Activated CD8-positive, alpha-beta T cell treated with anti-CD3 and anti-CD28 coated beads, Interleukin-2, amount 10 ng/mL, durations not matched to agents 7 days and 5 days (primary cell): ENCODE results near the gene SYNGR3. TPM values are rescaled to one million over a fixed set of nuclear protein-coding genes. Genes with fewer than 3 reads are reported as not detected.
A peak's percentile ranks its signal among the peaks of the same experiment; 100 is the strongest.

Experiments
- ATAC-seq: fragments of 150-1000 bp; cut with Tn5 transposase; one replicate; pipeline ENCODE4 v1.10.0; 2021; ENCODE audit warnings: moderate library complexity
- CTCF ChIA-PET: fragments of 350-600 bp; sonication (Branson Sonifier 250); formaldehyde crosslinking; loops from one replicate; lab custom pipeline; 2021; ENCODE audit warnings: antibody characterized with exemption; lab: Charles Lee
- POLR2A ChIA-PET: fragments of 350-600 bp; sonication (Branson Sonifier 250); formaldehyde crosslinking; loops from one replicate; lab custom pipeline; 2021; ENCODE audit warnings: antibody characterized with exemption; lab: Charles Lee
- DNase-seq: peaks from one replicate; pipeline ENCODE4 v3.0.0-alpha.2; 2020
- H3K27ac Mint-ChIP-seq: one replicate; pipeline ENCODE4 v1.8.0; 2021; ENCODE audit warnings: mild to moderate bottlenecking, mixed read lengths
- H3K27me3 Mint-ChIP-seq: one replicate; pipeline ENCODE4 v1.8.0; 2021; ENCODE audit warnings: low read depth, mixed read lengths
- H3K36me3 Mint-ChIP-seq: one replicate; pipeline ENCODE4 v1.8.0; 2021; ENCODE audit warnings: low read depth, mixed read lengths
- H3K4me1 Mint-ChIP-seq: one replicate; pipeline ENCODE4 v1.8.0; 2021; ENCODE audit warnings: low read depth, mixed read lengths
- H3K4me3 Mint-ChIP-seq: one replicate; pipeline ENCODE4 v1.8.0; 2021; ENCODE audit warnings: mild to moderate bottlenecking, mixed read lengths
- H3K9me3 Mint-ChIP-seq: one replicate; pipeline ENCODE4 v1.8.0; 2022; ENCODE audit warnings: mixed read lengths; ENCODE audit not compliant: insufficient read depth
- total RNA-seq, 2 experiments: library from RNA; stranded (reverse); gene quantifications; one replicate each; pipeline ENCODE4 v1.2.3, GENCODE V29; 2021

SYNGR3 gene, protein sequence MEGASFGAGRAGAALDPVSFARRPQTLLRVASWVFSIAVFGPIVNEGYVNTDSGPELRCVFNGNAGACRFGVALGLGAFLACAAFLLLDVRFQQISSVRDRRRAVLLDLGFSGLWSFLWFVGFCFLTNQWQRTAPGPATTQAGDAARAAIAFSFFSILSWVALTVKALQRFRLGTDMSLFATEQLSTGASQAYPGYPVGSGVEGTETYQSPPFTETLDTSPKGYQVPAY
- total RNA-seq: 1 to 10 TPM; 2.6 to 3.4 TPM

DNA sequence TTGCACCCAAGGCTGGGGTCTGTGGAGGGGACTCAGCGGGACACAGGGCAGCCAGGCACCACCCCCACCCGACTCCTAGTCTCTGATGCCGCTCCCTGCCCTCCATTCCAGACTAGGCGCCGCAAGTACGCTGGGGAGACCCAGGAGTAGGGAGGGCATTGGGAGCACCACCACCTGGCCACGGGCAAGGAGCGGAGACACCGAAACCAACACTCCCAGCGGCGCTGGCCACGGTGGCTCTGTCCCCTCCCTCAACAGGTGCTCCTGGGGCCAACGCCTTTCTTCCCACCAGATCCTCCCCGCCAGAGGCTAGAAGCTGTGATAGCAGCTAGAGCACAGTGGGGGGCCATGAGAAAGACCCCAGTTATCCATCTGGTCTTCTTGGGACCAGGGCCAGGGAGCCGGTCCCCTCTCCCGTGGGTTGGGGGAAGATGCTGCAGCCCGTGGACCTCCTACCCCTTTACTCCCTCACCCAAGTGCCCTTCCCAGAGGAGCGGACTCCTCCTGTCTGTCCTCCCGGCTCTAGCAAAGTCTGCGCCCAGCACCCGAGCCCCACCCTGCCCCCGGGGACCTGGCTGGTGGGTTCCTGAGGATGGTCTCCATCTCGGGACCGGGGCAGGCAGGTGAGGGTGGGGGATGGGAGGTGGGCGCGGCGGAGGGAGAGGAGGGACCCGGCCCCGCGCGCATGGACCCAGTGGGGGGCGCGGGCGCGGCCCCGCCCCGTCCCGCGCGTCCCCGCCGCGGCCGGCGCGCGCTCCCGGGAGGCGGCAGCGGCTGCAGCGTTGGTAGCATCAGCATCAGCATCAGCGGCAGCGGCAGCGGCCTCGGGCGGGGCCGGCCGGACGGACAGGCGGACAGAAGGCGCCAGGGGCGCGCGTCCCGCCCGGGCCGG is at the start of gene SYNGR3:
SYNGR3 (plus strand) TSS at position 762 of the 892 bp plus-strand sequence. CDS start 133 bp downstream, outside the sequence.
- ChIA-PET POLR2A (interaction anchor here (1.1 to 6.5 kb wide), 3 partner anchors 25 to 166 kb away, joined by 3 to 44 read pairs (median 12); partner anchors contain the start of genes RPS2 and TRAF7), CTCF (interaction anchor here (0.9 kb wide), 1 partner anchor 166 kb away, joined by 4 read pairs; the partner anchor contains the start of gene TRAF7)
- Mint-ChIP-seq H3K4me3 (peak within 1 kb of the TSS; percentile 69), H3K4me1 (peaks cover 39% of the 10 kb centered on the region), H3K27me3 (peaks cover 10% of the 10 kb centered on the region), H3K27ac (peak within 1 kb of the TSS; percentile 78), H3K36me3 (peaks cover 16% of the 10 kb centered on the region), H3K9me3 (no peaks in the 10 kb centered on the region)
- ATAC-seq: no peak
- DNase-seq: no peak

DNA sequence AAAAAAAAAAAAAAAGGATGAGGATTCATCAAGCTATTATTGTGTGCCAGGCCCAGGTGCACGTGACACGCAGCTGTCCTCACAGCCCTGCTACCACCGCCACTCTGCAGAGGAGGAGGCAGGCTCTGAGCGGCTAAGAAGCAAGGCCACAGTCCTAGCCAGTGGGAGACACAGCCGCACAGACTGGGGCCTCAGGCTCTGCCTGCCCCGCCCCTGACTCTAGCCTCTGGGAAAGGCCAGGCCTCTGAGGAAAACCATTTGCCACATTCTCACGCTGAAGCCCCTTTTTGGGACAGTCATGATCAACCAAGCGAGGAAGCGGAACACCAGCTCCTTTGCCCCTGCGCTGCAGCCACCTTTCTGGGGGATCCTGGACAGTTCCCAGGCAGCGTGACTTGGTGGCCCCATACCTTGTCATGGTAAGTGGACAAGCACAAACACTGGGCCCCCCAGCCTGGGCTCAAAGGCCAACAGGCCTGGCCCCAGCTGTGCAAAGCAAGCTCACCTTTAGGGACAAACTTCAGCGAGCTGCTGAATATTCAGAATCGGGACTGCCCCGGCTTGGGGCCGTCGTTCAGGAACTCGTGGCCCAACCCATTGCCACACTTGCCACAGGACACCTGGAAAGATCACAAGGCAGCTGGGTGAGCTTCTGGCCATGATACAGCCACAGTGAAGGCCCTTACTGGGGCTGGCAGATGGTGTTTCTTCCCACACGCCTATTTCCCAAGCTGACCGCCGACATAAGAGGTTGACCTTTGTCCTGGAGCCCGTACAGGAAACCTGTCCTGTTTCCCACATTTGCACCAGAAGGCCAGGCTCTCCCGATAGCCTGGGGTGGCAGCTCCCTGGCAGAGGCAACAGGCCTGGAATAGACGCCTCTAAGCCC is 49.3 kb upstream of the SYNGR3 start:
- ATAC-seq (no peak), DNase-seq (no peak)
- Mint-ChIP-seq H3K27me3 (no peaks in the 10 kb centered on the region), H3K9me3 (no peaks in the 10 kb centered on the region), H3K4me3 (no peak overlapping the region), H3K4me1 (peaks cover 29% of the 10 kb centered on the region), H3K27ac (no peak overlapping the region), H3K36me3 (peaks cover 8% of the 10 kb centered on the region)
- POLR2A ChIA-PET: interaction anchor here (0.8 to 2.1 kb wide), 2 partner anchors 25 to 215 kb away, joined by 3 to 8 read pairs; partner anchors contain the start of genes RPS2 and TRAF7
- CTCF ChIA-PET: interaction anchor here (0.9 kb wide), 1 partner anchor 11 kb away, joined by 3 read pairs; no protein-coding TSS in a partner anchor

DNA sequence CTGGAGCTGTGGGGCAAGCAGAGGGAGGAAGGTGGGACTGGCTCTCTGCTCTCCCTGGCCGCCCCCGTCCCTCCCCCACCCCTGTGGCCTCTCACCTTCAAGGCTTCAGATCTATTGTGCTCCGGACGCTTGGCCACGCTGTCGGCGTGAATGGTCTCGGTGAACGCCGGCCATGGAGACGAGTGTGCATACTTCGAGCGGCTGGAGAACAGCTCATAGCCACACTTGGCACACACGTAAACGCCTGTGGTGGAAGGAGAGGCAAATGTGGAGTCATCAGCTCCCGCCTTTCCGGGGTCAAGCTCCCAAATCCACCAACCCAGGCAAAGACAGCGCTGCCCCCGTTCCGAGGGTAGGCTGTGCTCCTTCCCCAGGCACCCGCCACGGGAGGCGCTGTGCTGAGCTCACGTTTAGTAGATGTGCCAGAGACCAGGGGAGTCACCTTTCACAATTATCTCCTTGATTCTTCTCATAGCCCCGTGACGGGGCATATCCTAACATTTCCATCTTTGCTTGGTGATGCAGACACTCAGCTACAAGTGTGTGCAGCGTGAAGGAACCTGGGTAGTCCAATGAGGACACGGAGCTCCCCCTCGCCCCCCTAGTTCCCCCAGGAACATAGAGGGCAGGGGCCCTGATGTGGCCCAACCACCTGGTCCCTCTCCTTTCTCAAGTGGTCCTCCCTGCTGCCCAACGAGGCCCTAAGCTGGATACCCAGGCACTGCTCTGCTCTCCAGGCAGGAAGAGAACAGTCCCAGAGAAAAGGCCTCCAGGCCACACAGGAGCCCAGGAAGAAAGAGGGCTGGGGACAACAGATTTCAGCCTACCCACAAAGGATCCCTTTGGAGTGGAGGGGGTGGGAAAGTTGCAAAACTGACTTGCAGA is 48.4 kb upstream of the SYNGR3 start:
- ATAC-seq: no peak
- Mint-ChIP-seq H3K4me3 (peak overlapping the region; percentile 85), H3K36me3 (peaks cover 8% of the 10 kb centered on the region), H3K9me3 (no peaks in the 10 kb centered on the region), H3K27ac (no peak overlapping the region), H3K27me3 (no peaks in the 10 kb centered on the region), H3K4me1 (peaks cover 29% of the 10 kb centered on the region)
- ChIA-PET POLR2A (interaction anchor here (0.8 to 2.1 kb wide), 2 partner anchors 24 to 214 kb away, joined by 3 to 8 read pairs; partner anchors contain the start of genes RPS2 and TRAF7), CTCF (no interaction called here)
- no peak for DNase-seq

DNA sequence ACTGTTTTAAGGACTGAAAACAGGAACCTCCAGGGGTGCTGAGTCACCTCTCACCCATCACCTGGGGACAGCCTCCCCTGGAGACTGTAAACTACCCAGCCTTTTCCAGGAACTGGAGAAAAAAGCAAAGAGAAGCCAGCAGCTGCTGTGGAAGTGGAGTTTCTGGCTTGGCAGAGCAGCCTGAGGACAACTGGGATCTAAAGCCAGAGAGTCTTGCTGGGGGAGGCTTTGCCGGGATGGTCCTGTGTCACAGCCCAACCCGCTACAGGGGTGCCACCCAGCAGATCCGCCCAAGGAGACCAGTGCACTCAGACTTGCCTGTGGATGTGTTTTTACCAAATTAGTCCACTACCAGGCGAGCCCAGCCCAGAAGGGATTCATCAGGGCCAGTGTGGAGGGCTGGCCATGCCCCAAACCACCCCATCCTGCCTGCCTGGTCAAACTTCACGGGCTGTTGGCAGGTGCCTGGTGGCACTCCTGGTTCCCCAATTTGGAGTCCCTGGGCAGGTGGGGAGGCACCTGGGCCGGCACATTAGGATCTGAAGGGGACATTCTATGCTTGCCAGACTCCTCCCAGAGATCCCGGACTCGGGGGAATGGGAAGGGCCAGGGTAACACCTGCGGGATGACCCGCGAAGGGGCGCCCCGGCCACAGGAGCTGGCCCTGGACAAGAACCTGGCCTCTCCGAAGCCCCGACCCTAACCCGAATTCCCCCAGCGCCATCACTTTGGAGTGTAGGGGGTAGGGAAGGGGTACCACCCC is 47.5 kb upstream of the SYNGR3 start:
- Mint-ChIP-seq H3K9me3 (no peaks in the 10 kb centered on the region), H3K4me1 (peaks cover 29% of the 10 kb centered on the region), H3K27me3 (no peaks in the 10 kb centered on the region), H3K4me3 (peak overlapping the region; percentile 85), H3K36me3 (peaks cover 8% of the 10 kb centered on the region), H3K27ac (peak overlapping the region; percentile 79)
- DNase-seq: no peak
- ChIA-PET POLR2A (interaction anchor here (1.0 to 2.1 kb wide), 4 partner anchors 18 to 71 kb away, joined by 4 to 10 read pairs (median 8); partner anchors contain the start of gene RPS2), CTCF (no interaction called here)
- ATAC-seq: no peak

DNA sequence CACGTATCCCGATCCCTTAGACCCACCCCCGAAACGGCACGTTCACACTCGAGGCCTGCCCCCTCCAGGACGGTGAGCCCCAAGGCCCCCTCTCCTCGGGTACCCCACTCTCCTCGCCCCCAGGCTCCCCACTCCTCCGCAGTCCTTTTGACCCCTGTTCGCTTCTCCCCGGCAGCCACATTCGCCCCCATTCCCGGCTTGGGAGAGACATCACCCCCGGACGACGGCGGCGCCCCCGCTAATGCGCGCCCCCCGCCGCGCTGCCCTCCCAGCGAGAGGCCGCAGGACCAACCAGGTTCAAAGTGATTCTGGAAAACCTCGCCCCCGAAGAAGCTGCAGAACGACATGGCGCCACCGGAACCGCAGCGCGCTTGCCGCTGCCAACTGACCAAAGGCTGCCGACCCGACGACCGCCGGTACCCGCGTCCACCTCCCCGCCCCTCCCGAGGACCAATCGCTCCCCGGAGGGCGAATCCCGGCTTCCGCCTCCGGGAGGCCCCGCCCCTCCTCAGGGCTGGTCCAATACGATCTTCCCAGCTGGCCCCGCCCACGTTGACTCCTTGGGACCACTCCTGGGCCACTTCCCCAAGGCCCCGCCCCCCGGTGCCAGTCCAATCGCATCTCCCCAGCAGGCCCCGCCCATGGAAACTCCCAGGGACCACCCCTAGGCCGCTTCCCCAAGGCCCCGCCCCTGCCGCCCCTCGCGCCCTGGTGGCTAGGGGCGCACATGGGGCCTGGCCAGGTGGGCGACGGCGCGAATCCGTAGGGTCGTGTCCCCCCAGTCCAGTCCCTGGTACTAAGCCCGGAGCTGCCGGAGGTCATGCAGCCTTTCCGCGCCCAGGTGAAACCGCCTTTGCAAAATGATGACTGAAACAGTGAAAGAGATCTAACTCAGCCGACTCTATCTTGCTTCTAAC is 46.7 kb upstream of the SYNGR3 start, which contains the start of gene MSRB1:
MSRB1 (minus strand) TSS at position 390 of the 917 bp plus-strand sequence; CDS start at position 347, 43 bp downstream.
- ATAC-seq: peak; percentile 97
- Mint-ChIP-seq H3K36me3 (peaks cover 6% of the 10 kb centered on the region), H3K27me3 (no peaks in the 10 kb centered on the region), H3K27ac (peak within 1 kb of the TSS; percentile 82), H3K4me3 (peak within 1 kb of the TSS; percentile 85), H3K4me1 (peaks cover 29% of the 10 kb centered on the region), H3K9me3 (no peaks in the 10 kb centered on the region)
- ChIA-PET POLR2A (interaction anchor here (0.6 to 2.1 kb wide), 7 partner anchors 17 to 212 kb away, joined by 3 to 10 read pairs (median 4); partner anchors contain the start of genes RNF151, RPS2 and TRAF7), CTCF (interaction anchor here (1.0 to 1.6 kb wide), 8 partner anchors 9 to 237 kb away, joined by 3 to 7 read pairs (median 4); partner anchors contain the start of genes FAHD1, HAGH, MAPK8IP3 and RPS2)
- DNase-seq: peak; percentile 100

DNA sequence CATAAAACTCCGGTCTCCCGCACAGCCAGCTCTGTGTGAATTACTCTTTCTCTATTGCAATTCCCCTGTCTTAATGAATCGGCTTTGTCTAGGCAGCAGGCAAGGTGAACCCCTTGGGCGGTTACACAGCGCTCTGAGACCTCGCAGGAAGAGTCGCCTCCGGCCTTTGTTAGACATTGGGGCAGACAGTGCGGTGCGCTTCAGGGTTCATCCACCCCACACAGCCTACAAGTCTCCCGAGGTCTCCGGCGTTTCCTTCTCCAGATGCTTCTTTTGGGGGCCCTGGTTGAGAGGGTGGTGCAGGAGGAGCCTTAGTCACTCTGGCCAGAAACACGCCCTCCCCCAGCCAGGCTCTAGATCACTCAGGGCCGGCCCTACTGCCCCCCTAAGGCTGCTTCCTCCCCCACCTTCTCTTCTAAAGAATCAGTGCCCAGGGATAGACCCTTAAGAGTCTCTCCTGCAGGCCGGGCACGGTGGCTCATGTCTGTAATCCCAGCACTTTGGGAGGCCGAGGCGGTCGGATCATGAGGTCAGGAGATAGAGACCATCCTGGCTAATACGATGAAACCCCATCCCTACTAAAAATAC is 45.1 kb upstream of the SYNGR3 start:
- no peak for DNase-seq
- ChIA-PET POLR2A (interaction anchor here (0.6 to 2.1 kb wide), 3 partner anchors 20 to 262 kb away, joined by 3 to 10 read pairs (median 3); partner anchors contain the start of gene RPS2), CTCF (no interaction called here)
- Mint-ChIP-seq H3K4me3 (peak overlapping the region; percentile 34), H3K36me3 (no peaks in the 10 kb centered on the region), H3K27me3 (no peaks in the 10 kb centered on the region), H3K9me3 (no peaks in the 10 kb centered on the region), H3K4me1 (peaks cover 29% of the 10 kb centered on the region), H3K27ac (peak overlapping the region; percentile 25)
- ATAC-seq: no peak

DNA sequence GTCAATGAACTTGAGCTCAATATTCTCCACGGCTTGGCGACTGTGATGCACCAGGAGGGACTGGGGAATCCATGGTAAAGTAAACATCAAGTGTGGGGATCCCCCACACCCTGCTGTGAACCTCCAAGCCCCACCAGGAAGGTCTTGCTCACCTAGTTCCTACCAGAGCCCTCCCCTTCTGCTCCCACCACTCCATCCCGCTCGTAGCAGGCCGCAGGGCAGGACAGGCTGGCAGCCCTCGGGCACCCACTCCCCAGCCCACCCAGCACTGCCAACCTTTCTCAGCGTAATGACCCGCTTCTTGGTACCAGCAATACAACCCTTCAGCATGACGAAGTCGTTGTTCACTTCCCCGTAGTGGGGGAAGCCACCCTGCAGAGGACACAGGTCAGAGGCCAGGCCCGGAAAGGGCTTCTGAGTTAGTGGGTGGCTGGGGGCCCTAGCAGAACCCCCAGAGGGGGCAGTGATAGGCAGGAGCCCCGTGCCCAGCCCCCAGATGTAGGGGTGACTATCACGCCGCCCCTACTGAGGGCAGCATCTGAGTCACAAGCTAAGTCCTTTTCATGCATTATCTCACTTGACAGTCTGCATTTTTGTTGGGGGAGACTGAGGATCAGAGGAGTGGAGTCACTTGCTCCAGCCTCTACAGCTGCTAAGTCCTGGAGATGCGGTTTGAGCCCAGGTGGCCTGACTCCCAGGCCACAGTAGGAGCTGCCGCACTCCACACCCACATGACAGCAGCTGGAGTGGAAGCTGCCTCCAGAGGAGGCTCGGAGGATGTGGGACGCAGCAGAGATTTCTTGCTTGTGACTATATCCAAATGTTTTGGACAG is 44.0 kb upstream of the SYNGR3 start:
- Mint-ChIP-seq H3K27ac (no peak overlapping the region), H3K9me3 (no peaks in the 10 kb centered on the region), H3K36me3 (no peaks in the 10 kb centered on the region)

More for the DNA sequence above, 44.0 kb upstream of the SYNGR3 start:
- CTCF ChIA-PET: no interaction called here
- DNase-seq (no peak), ATAC-seq (no peak)
- POLR2A ChIA-PET: interaction anchor here (0.6 kb wide), 1 partner anchor 19 kb away, joined by 3 read pairs; the partner anchor contains the start of gene RPS2
- peaks cover 29% of the 10 kb centered on the region for H3K4me1 Mint-ChIP-seq
- H3K4me3 Mint-ChIP-seq: no peak overlapping the region
- H3K27me3 Mint-ChIP-seq: no peaks in the 10 kb centered on the region
